Measurements from ENCODE around the gene IRF1.

IRF1 gene

DNA sequence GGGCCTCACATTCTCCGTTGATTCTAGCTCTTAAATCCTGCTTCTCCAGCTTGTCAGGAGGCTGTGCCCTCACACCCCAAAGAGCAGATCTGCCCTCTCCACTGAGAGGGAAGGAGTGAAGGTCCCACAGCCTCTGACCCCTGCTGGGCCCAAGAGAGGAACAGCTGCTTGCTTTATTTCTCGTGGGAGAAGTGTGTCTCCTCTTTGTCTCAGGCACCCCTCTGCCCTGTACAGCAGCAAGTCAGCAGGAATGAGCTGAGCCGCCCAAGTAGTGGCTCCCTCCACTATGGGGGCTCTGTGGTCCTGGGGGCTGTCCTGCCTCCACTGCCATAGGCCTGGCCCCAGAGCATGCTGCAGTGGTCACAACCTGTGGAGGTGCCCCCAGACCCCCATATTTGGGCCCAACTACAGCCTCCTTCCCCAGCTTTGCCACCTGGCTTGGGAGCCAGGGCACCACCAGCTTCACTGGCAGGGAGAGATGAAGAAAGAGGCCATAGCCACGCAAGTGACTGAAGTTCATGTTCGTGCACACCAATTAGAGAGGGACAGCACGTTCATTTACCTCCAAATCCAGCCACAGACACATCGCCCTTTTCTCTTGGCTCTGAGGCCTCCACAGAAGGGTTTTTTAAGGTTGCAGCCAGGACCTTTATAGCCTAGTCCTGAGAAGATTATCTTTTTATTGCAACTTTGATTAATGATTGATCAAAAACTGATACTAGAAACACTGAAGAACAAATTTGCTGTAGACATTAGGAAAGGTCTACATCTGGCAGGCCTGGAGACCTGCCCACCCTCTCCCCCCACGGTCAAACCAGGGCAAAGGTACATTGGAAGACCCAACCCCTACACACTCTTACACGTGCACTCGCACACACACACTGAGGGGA, 27.5 kb downstream of the IRF1 start:
- DNase-seq (ENCODE audit: low read depth in 1 of 2, low spot score in 1 of 2): no peak

DNA sequence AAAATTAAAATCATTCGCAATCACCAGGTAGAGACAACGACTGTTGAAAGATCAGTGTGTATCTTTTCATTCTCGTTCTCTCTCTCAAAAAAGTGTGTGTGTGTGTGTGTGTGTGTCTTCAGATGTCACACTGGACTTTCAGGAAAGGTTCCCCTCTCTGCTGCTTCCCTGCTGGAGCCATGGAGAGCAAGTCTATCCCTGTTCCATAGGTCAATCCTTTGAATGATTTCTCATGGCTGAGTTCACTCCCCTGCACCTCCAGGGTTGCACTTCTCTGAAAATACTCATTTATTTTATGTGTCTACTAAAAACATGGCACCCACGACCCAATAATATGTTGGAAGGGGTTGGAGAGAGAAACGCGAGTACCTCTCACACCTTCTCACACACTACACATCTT, 28.2 kb downstream of the IRF1 start:
- no peak for DNase-seq (ENCODE audit: low read depth in 1 of 2, low spot score in 1 of 2)

DNA sequence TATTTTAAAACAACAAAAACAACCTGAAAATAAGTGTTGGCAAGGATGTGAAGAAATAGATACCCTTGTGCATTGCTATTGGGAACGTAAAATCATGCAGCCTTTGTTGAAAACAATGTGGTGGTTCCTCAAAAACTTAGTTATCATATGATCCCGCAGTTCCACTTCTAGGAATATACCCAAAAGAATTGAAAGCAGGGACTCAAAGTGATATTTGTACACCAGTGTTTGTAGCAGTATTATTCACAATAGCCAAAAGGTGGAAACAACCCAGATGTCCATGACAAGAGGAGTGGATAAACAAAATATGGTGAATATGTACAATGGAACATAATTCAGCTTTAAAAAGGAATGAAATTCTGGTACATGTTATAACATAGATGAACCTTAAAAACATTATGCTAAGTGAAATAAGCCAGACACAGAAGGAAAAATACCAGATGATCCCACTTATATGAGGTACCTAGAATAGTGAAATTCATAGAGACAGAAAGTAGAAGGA, 29.0 kb downstream of the IRF1 start:
- DNase-seq (ENCODE audit: low read depth in 1 of 2, low spot score in 1 of 2): no peak

DNA sequence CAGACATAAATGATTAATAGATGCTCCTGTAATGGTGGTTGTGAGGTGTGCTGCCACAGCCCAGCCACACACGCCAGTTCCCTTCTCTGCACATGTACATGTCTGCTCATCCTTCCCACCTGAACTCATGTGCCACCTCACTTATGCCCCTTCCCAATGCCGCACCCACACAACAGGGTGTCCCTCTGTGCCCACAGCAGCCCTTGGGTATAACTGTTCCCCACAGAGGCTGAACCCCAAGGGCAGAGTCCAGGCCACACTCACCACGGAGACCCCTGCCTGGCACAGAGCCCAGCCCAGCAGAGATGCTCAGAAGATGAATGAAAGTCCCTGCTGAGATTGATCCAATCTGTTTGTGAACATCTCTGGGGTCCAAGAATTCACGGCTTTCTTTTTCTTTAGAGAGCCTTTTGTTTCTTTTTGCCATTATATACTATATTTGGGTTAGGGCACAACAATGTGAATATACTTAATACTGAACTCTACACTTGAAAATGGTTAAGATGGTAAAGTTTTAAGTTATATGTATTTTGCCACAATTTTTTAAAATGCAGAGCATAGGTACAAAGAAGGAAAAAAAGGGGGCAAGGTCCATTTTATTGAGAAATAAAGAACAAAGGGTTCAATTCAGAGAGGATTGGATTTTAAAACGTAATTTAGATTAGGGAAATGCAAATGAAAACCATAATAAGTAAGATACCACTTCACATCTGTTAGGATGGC, 29.6 kb downstream of the IRF1 start:
- DNase-seq (ENCODE audit: low read depth in 1 of 2, low spot score in 1 of 2): no peak

DNA sequence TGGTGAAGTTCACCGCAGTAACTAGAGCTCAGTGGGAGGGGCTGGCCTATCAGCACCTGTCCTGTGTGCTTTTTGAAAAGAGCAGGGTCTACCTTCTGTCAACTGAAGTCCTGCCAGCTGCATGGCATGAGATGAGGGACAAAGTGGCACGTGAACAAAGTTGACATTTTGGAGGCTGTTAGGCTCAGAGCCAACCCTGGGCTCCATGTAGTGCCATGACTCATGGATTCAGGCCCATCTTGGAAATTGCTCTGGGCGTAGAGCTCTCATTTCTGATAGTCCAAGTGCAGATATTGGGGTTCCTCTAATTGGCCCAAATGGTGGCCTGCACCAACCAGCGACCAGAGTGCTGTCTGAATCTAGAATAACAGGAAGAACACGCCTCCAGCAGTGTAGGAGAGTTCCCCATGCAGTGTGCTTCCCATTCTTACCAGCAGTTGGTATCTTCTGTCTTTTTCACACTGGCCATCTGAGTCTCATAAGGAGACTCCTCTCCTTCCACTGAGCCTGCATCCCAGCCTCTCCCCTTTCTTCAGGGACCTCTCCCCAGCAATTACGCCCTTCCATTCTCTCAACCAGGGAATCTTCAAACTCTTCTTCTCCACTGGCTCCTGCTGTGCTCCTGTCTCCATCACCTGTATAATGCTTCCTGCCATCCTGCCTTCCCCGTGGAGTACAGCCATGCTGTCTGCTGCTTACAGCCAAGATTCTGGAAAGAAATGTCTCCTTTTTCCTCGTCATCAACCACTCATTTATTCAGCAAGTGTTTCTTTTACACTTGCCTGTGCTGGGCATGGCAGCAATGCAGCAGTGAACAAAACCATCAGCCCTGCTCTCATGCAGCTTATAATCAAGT, 30.4 kb downstream of the IRF1 start:
- no peak for DNase-seq (ENCODE audit: low read depth in 1 of 2, low spot score in 1 of 2)

DNA sequence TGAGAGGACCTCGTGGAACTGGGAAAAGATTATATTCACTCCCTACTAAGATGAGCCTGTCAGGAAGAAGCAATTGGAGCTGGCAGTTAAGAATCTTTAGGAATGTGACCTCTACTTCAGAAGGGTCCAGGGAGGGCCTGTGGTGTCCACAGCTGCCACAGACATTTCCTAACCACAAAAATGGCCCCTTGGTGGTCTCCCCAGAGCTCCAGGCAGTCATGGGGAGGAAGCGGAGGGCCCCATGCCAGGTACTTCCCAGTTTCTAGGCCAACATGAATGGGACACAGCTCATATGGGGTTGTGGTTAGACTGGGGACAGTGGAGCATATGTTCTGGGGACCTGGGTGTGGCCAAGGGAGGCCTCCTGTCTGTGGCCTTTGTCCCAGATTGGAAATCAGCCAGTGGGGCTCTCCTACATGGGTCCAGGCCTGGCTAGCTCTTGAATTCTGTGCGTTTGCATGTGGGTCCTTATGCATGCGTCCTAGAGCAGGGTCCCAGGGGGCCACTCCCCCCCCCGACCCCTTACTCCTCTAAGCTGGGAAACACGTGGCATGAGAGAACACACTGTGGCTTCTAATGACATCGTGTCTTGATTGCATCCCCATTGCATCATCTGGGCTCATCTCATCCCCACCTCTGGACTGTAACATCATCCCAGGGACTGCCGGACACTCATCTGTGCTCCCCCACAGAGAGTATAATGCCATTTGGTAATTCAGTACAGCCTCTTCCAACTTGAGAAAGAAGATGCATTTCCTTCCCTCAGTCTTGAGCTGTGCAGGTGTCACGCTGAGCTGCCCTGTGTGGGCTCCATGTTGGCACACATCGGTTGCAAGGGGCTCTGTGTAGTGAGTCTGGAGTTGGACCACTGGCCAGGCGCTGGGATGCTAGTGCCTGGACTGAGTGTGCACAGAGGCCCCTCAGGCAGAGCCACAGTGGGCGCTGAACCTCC, 31.3 kb downstream of the IRF1 start:
- no peak for DNase-seq (ENCODE audit: low read depth in 1 of 2, low spot score in 1 of 2)

DNA sequence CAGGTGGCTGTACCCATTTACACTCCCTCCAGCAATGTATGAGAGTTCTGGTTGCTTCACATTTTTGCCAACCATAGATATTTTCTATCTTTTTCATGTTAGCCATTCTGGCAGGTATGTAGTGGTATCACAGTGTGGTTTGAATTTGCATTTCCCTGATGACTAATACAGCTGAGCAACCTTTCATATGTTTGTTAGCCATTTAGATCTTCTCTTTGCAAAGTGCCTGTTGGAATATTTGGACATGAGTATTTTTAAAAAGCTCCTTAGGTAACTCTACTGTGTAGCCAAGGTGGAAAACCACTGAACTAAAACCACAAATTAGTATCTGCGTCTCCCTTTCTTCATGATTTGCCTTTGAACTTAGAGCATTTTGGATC, 31.9 kb downstream of the IRF1 start:
- no peak for DNase-seq (ENCODE audit: low read depth in 1 of 2, low spot score in 1 of 2)

DNA sequence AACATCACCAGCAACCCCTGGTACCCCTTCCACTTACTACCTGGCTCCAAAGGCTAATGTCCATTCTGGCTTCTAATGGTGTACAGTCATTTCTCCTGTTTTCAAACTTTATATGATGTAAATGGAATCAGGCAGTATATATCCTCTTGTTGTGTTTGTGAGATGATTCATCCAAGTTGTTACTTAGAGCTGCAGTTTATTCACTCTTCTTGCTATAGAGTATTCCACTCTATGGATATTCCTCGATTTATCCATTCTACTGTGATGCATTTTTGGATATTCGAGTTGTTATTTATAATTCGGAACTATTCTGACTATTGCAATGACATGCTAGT, 32.4 kb downstream of the IRF1 start:
- DNase-seq (ENCODE audit: low read depth in 1 of 2, low spot score in 1 of 2): no peak

DNA sequence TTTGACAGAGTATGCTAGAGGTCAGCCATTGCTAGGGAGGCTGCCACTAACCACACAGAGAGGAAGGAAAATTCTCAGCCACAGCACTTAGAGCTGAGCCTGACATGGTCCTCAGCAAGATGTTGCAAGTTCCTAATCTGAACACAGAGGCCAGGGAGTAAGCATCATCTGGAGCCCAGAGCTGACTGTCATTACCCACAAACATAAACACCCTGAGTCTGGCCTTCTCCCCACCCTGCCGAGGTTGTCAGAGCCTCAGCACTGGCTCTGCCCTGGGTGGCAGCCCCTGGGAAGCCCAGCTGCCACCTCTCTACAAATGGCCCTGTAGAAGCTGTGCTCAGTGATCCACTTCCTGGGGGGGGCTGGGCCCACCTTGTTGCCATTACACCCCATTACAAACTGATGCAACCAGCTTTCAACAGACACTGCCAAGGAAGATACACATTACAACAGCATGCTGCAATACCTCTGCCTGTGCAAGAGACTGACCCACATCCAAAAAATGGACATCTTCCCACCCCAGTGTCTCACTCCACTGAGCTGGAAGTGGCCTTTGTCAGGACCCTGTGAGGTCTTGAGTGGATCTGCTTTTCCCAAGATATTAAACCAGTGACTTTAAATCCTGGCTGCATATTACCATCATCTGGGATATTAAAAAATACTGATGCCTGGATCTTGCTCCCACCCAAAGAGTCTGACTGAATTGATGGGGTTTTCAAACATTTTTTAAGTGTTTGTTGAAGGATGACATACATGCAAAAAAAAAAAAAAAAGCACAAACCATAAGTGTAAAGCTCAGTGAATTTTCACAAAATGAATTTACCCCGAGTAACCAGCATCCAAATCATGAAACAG, 33.0 kb downstream of the IRF1 start:
- no peak for DNase-seq (ENCODE audit: low read depth in 1 of 2, low spot score in 1 of 2)

DNA sequence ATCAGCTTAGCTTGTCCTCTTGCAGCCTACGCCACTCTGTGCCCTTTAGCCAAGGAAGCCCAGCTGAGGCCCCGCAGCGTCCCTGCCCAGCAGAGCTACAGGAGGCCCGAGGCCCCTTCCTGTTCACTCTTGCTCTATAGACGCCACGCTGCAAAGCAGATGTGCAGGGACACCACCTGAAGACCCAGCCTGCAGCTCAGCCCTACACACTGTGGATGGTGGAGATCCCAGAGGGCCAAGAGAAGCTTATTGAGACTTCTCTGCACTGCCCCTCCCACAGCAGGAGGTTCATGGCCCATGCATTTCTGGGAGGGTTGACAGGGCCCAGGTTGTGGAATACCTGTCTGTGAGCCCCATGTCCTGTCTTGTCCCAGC, 33.6 kb downstream of the IRF1 start:
- no peak for DNase-seq (ENCODE audit: low read depth in 1 of 2, low spot score in 1 of 2)

DNA sequence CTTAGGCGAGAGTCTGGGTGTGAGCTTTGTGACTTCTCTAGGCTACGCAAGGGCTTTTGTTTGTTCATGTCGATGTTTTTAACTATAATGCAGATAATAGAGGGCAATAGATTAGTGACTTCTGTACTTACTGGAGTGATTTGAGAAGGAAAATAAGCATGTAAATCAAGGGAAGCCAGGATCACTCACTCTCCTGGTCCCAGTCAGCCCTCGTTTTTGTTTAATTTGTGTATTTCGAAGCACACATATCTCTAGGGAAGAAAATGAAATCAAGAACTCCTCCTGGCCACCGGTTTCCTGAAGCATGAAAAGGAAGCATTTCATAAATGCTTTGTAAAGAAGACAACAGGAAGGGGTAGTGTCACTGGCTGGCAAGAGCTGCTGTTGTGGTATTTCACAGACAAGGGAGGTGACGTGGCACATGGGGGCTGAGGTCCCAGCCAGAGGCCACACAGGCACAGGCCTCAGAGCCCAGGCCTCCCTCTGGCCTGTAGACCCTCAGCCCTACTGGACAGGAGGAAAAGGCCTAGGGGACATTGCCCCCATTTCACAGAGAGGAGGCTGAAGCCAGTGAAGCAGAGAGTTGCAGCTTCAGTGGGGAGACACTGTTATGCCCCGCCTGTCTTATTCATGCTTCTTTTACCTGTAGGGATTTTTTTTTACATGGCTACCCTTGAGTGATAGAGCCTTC, 34.1 kb downstream of the IRF1 start:
- no peak for DNase-seq (ENCODE audit: low read depth in 1 of 2, low spot score in 1 of 2)

DNA sequence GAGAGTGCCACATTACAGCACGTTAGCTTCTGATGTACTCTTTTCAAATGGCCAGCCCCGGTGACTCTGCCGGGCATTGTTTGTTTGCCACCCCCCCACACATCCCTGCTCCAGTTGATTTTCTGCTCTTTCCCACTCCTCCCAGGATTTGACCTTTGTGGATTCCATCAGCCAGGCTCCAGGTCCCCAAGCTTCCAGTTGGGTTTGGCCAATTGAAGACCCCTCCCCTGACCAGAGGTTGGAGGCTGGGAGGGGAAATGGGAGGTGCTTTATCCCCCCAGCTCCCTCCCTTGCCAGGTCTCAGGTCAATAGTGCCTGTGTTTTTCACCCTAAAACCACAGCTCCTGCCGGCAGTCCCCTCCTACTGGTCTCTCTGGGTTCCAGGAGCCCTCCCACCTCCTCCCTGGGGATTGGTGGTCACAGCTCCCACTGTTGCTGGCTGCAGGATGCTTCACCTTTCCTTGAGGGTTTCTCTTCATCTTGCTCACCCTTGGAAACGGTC, 34.9 kb downstream of the IRF1 start:
- no peak for DNase-seq (ENCODE audit: low read depth in 1 of 2, low spot score in 1 of 2)

DNA sequence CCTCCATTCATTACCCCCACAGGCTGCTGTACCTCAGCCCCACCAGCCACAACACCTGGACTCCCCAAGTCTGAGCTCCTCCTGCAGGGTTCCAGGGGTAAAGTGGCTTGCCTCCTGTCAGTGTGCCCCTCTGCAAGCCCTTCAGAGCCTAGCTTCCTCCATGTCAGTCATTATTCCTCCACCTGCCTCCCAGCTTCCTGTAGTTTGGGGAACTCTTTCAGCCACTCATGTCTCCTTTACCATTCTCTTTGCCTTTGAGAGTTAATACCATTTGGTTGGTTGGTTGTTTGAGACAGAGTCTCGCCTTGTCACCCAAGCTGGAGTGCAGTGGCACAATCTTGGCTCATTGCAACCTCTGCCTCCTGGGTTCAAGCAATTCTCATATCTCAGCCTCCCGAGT, 36.2 kb downstream of the IRF1 start:
- no peak for DNase-seq (ENCODE audit: low read depth in 1 of 2, low spot score in 1 of 2)

DNA sequence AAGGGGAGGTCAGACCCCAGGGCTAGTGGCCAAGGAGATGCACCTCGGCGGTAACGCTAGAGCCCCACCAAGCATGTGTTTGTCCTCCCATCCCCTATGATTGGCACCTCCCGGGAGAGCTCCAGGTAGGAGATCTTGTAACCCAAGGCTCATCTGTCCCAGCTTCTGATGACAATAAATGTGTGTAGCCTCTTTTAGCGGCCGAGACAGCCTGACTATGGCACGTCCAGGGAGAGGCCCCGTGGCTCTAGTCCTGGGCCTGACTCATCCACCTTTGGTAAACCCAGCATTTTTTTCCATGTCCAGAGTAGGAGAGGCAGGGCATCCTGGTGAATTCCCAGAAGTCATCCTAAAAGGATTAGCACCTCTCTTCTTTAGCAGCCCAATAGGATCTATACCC, 39.2 kb downstream of the IRF1 start:
- DNase-seq (ENCODE audit: low read depth in 1 of 2, low spot score in 1 of 2): no peak

DNA sequence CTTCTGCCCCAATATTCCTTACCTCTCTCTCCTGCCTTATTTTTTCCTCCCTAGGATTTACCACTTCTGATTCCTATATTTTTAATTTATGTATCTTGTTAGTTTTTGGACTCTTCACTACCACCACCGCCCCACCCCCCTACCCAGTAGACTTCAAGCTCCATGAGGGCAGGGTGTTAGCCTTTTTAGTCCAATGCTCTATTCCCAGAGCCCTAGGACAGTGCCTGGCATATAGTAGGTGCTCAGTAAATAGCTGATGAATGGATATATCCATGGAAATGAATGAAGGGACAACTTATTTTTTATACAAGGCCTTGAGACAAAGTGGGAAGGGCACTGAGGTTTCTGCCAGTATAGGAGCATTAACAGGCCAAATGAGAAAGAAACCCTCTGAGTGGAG, 41.5 kb downstream of the IRF1 start:
- no peak for DNase-seq (ENCODE audit: low read depth in 1 of 2, low spot score in 1 of 2)

DNA sequence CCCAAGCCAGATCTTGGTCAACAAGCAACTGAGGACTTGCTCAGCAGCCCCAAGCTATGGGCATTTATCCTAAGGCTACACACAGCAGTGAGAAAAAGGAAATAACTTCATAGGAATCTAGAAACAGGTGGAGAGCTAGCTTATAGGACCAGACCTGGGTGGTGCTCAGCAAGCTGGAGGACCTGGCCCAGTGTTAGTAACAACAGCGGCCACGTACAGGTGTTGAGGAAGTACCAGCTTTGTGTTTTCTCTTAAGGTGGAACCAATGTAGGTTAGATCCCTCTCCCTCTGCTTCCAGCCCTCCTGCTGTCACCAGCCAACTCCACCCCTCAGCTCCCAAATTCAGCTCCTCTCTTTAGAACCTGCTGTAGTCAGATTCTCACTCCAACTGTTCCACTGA, 43.4 kb downstream of the IRF1 start:
- no peak for DNase-seq (ENCODE audit: low read depth in 1 of 2, low spot score in 1 of 2)

DNA sequence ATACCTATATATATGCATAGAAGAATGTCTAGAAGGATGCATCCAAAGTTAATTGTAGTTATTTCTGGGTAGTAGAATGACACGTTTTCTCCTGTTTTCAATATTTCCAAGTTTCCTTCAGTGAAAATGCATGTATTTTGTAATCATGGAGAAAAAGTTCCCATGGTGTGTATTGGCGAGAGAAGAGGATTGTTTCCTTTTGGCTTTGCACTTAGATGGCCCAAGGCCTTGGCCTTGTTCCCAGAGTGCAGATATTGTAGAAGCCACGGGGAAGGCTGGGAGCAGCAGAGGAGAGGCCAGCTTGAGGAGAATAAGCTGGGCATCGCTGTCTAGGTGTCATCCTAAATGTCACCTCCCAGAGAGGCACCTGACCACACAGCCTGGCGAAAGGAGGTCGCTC, 44.0 kb downstream of the IRF1 start:
- no peak for DNase-seq (ENCODE audit: low read depth in 1 of 2, low spot score in 1 of 2)

DNA sequence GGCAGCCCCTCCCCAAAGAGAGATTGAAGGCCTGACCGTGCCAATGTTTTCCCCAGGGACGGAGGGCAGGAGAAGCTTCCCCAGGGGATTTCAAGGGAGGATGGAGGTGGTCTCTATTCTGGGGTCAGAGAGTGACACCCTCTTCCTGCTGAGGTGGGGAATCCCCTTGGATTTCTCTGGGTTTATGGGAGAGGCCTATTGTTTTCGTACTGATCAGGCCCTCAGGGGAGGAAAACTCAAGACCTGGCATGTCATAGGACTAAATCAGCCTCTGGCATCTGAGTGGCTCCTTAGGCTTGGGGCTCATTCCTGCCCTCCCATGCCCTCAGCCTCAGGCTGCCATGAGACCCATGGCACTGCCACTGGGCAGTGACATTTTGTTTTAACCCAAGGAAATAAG, 44.6 kb downstream of the IRF1 start:
- DNase-seq (ENCODE audit: low read depth in 1 of 2, low spot score in 1 of 2): no peak

DNA sequence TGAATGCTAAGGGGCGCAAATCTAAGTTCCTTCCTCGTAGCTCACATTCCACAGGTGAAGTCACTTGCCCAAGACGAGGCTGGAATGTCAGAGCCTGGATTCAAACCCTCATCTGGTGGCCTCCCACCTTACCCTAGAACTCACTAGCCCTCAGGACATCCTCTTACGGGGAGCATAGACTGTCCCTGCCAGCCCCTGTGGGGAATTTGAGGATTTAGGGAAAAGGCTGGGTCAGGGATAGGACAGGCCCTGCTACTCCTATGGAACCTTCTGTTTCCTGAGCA, 45.0 kb downstream of the IRF1 start:
- DNase-seq (ENCODE audit: low read depth in 1 of 2, low spot score in 1 of 2): no peak
